CD14-positive monocyte (primary cell): Measurements from ENCODE around the gene UPP1. TPM values are rescaled to one million over a fixed set of nuclear protein-coding genes. Genes with fewer than 3 reads are reported as not detected.

Source experiments
- DNase-seq, 3 donors: peaks; one replicate each; pipeline ENCODE4 v3.0.0-alpha.2; 2011 to 2022
- H2AFZ ChIP-seq: 2 replicates; pipeline ENCODE4 v1.6.0; 2012; ENCODE audit warnings: mild to moderate bottlenecking, low read depth, low read length, inconsistent platforms; ENCODE audit not compliant: insufficient read depth, poor library complexity, severe bottlenecking
- H3K27ac ChIP-seq, 2 donors: 1 replicate in 1 of 2; 2 replicates in 1 of 2; pipeline ENCODE4 v1.5.1; 2012 to 2013; ENCODE audit warnings: low read length in 2 of 2, control low read depth in 1 of 2, inconsistent platforms in 1 of 2, low read depth in 1 of 2, mild to moderate bottlenecking in 1 of 2
- H3K27me3 ChIP-seq, 2 donors: one replicate each; pipeline versions ENCODE4 v1.6.0 to v1.6.1; 2011 to 2013; ENCODE audit warnings: low read length in 2 of 2; ENCODE audit not compliant: control insufficient read depth in 2 of 2, insufficient read depth in 2 of 2
- H3K36me3 ChIP-seq, 2 donors: replicated peaks in 1 of 2; 1 replicate in 1 of 2; 2 replicates in 1 of 2; pipeline versions ENCODE4 v1.5.1 to v1.6.1; 2012 to 2013; ENCODE audit warnings: low read length in 2 of 2, control low read depth in 1 of 2, inconsistent platforms in 1 of 2, mild to moderate bottlenecking in 1 of 2; ENCODE audit not compliant: insufficient read depth in 2 of 2, control insufficient read depth in 1 of 2
- H3K4me1 ChIP-seq, 2 donors: 1 replicate in 1 of 2; 2 replicates in 1 of 2; pipeline versions ENCODE4 v1.5.1 to v1.6.1; 2012 to 2013; ENCODE audit warnings: low read length in 2 of 2, control low read depth in 1 of 2, inconsistent platforms in 1 of 2, mild to moderate bottlenecking in 1 of 2, moderate library complexity in 1 of 2; ENCODE audit not compliant: insufficient read depth in 2 of 2, control insufficient read depth in 1 of 2
- H3K4me2 ChIP-seq: replicated peaks from 2 replicates; pipeline ENCODE3; 2012; ENCODE audit warnings: low read length, moderate library complexity, mild to moderate bottlenecking; ENCODE audit not compliant: poor library complexity, severe bottlenecking; ENCODE audit errors: extremely low read depth
- H3K4me3 ChIP-seq, 3 experiments: fragments of 200-600 bp in 1 of 3; sonication (generic) in 1 of 3; replicated peaks in 1 of 3; 1 replicate in 2 of 3; 2 replicates in 1 of 3; pipeline ENCODE4 v1.5.1; 2011 to 2013; ENCODE audit warnings: low read length in 3 of 3, mild to moderate bottlenecking in 3 of 3, control low read depth in 2 of 3, low read depth in 2 of 3, inconsistent platforms in 1 of 3, moderate library complexity in 1 of 3
- H3K79me2 ChIP-seq: 2 replicates; pipeline ENCODE4 v1.6.0; 2012; ENCODE audit warnings: mild to moderate bottlenecking, control low read depth, inconsistent platforms, low read length, moderate library complexity; ENCODE audit not compliant: insufficient read depth
- H3K9ac ChIP-seq: 2 replicates; pipeline ENCODE4 v1.6.0; 2017; ENCODE audit warnings: low read length, mild to moderate bottlenecking; ENCODE audit not compliant: insufficient read depth, poor library complexity, severe bottlenecking
- H3K9me3 ChIP-seq, 2 donors: replicated peaks in 1 of 2; 1 replicate in 1 of 2; 2 replicates in 1 of 2; pipeline versions ENCODE4 v1.5.1 to v1.6.1; 2012 to 2013; ENCODE audit warnings: low read length in 2 of 2, control low read depth in 1 of 2; ENCODE audit not compliant: control insufficient read depth in 1 of 2, insufficient read depth in 1 of 2
- H4K20me1 ChIP-seq: 2 replicates; pipeline ENCODE4 v1.6.0; 2012; ENCODE audit warnings: mild to moderate bottlenecking, low read length, control low read depth, moderate library complexity; ENCODE audit not compliant: insufficient read depth
- H3K27ac Mint-ChIP-seq, 7 donors: one replicate each; pipeline ENCODE4 v1.8.0; 2020; ENCODE audit warnings: mild to moderate bottlenecking in 7 of 7, mixed read lengths in 7 of 7, moderate library complexity in 6 of 7, inconsistent platforms in 2 of 7
- H3K27me3 Mint-ChIP-seq, 3 donors: one replicate each; pipeline ENCODE4 v1.8.0; 2021 to 2022; ENCODE audit warnings: low read depth in 3 of 3, mild to moderate bottlenecking in 3 of 3, mixed read lengths in 3 of 3, moderate library complexity in 3 of 3, inconsistent platforms in 1 of 3
- H3K36me3 Mint-ChIP-seq, 2 donors: one replicate each; pipeline ENCODE4 v1.8.0; 2020; ENCODE audit warnings: mixed read lengths in 2 of 2, inconsistent platforms in 1 of 2, mild to moderate bottlenecking in 1 of 2
- H3K4me1 Mint-ChIP-seq: one replicate; pipeline ENCODE4 v1.8.0; 2020; ENCODE audit warnings: mild to moderate bottlenecking, mixed read lengths
- H3K4me3 Mint-ChIP-seq, 2 donors: one replicate each; pipeline ENCODE4 v1.8.0; 2020; ENCODE audit warnings: mild to moderate bottlenecking in 2 of 2, mixed read lengths in 2 of 2, moderate library complexity in 1 of 2
- H3K9me3 Mint-ChIP-seq, 7 donors: one replicate each; pipeline ENCODE4 v1.8.0; 2020 to 2022; ENCODE audit warnings: mixed read lengths in 7 of 7, mild to moderate bottlenecking in 6 of 7, moderate library complexity in 6 of 7, inconsistent platforms in 2 of 7
- WGBS: methylation state at CpG from one replicate; pipeline ENCODE4 v1.1.5; 2013; ENCODE audit warnings: missing lambda C conversion rate; ENCODE audit not compliant: insufficient coverage; 5-methylcytosine and 5-hydroxymethylcytosine counted together
- intact Hi-C, 2 donors: fragments of 100-400 bp; cut with micrococcal nuclease; formaldehyde crosslinking; loops; one replicate each; pipeline versions ENCODE4 v1.15.0 to v1.15.1; 2023
- polyA plus RNA-seq, 3 donors: library from polyadenylated mRNA; depleted of rRNA in 1 of 3; unstranded in 2 of 3; stranded (reverse) in 1 of 3; fragments of 300-500 nt in 2 of 3; fragments of >200 nt in 1 of 3; fragmentation: Illumina TruSeq in 2 of 3; gene quantifications; 1 replicate in 2 of 3; 2 replicates in 1 of 3; pipeline ENCODE4 v1.2.3, GENCODE V29; 2012 to 2021
- TF ChIP-seq, protein P1 (sequence below): fragments of 200-600 bp; IDR thresholded peaks from one replicate; pipeline ENCODE4 v1.8.0; 2022; ENCODE audit warnings: antibody characterized with exemption, mild to moderate bottlenecking

Gene UPP1
- polyA plus RNA-seq, 3 donors, result 109 to 212 (median 129) TPM

DNA sequence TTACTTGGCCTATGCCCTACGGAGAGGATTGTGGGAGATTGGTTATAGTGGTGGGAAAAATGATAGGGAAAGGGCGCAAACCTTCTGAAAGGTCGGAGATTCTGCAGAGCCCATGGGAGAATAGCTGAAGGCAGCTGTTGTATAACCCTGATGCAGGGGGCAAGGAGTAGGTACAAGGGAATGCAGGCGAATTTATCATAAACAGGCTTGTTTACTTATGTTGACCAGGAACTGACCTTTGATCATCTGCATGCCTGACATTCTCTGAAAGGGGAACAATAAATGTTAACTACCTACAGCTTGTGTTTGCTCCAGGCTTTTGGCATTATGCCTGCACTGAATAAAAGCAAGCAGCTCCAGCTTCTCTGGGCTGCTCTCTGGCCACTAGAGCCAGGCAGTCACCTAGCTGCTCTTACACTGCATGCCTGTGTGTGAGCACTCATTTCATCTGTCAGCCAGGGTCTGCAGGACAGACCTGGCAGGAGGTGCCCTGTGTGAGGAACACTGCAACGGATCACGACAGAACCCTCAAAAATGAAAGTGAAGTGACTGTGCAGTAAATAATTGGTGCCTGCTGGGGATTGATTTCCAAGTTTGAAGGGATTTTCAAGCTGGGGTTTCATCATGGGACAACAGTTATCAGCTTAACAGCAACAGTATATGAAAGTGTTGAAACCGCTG lies 51.1 kb downstream of the UPP1 start:
- DNase-seq, result no peak
- TF ChIP-seq, protein P1, sequence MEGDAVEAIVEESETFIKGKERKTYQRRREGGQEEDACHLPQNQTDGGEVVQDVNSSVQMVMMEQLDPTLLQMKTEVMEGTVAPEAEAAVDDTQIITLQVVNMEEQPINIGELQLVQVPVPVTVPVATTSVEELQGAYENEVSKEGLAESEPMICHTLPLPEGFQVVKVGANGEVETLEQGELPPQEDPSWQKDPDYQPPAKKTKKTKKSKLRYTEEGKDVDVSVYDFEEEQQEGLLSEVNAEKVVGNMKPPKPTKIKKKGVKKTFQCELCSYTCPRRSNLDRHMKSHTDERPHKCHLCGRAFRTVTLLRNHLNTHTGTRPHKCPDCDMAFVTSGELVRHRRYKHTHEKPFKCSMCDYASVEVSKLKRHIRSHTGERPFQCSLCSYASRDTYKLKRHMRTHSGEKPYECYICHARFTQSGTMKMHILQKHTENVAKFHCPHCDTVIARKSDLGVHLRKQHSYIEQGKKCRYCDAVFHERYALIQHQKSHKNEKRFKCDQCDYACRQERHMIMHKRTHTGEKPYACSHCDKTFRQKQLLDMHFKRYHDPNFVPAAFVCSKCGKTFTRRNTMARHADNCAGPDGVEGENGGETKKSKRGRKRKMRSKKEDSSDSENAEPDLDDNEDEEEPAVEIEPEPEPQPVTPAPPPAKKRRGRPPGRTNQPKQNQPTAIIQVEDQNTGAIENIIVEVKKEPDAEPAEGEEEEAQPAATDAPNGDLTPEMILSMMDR, result no peak
- Mint-ChIP-seq H3K4me3 (peak overlapping the region; percentile 76 to 89), H3K4me1 (peaks cover 18% of the 10 kb centered on the region), H3K36me3 (no peaks in the 10 kb centered on the region), H3K9me3 (peaks cover 0 to 7% (median 1%) of the 10 kb centered on the region in 7 donors), H3K27me3 (no peaks in the 10 kb centered on the region), H3K27ac (peak overlapping the region in 1 of 7 donors; percentile 48)
- no peaks in the 10 kb centered on the region for H3K9me3 ChIP-seq
- H3K27me3 ChIP-seq, result no peaks in the 10 kb centered on the region
- no peaks in the 10 kb centered on the region for H3K79me2 ChIP-seq
- H3K36me3 ChIP-seq, result no peaks in the 10 kb centered on the region
- H2AFZ ChIP-seq, result peak overlapping the region; percentile 79
- H3K4me2 ChIP-seq, result peak overlapping the region; percentile 57
- no peaks in the 10 kb centered on the region for H4K20me1 ChIP-seq
- peaks cover 0 to 8% of the 10 kb centered on the region in 2 donors for H3K4me1 ChIP-seq
- H3K9ac ChIP-seq, result peak overlapping the region; percentile 22
- peak overlapping the region in 1 of 2 donors; percentile 36 for H3K27ac ChIP-seq
- peak overlapping the region in 2 of 3 experiments; percentile 45 to 64 for H3K4me3 ChIP-seq
- WGBS, result 60% methylated on average over 6 of the region's 7 CpGs
- intact Hi-C loops, result no loop called here

DNA sequence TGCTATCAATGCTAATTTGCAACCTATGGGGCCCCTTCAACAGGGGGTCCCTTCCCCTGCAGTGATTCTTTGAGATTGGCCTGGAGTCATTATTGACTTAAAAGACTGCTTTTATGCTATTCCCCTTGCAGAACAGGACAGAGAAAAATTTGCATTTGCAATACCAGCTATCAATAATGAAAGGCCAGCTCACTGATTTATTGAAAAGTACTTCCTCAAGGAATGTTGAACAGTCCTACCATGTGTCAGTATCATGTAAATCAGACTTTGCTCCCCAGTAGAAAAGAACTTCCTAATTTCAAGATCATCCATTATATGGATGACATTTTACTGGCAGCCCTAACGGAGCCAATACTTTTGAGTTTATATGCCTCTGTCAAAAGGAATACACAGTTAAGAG lies 52.5 kb downstream of the UPP1 start:
- Mint-ChIP-seq H3K9me3 (peaks cover 0 to 5% (median 0%) of the 10 kb centered on the region in 7 donors), H3K27me3 (no peaks in the 10 kb centered on the region), H3K4me1 (peaks cover 18% of the 10 kb centered on the region), H3K36me3 (no peaks in the 10 kb centered on the region), H3K4me3 (no peak overlapping the region), H3K27ac (no peak overlapping the region)
- H3K4me2 ChIP-seq, result no peak overlapping the region
- H3K4me1 ChIP-seq, result peaks cover 0 to 8% of the 10 kb centered on the region in 2 donors
- WGBS, result no CpG with 5 or more reads among the region's 1 CpG
- intact Hi-C loops, result no loop called here
- H3K9ac ChIP-seq, result no peak overlapping the region
- H3K4me3 ChIP-seq, result no peak overlapping the region
- no peaks in the 10 kb centered on the region for H3K27me3 ChIP-seq
- no peak for DNase-seq
- H3K27ac ChIP-seq, result no peak overlapping the region
- H3K36me3 ChIP-seq, result no peaks in the 10 kb centered on the region
- TF ChIP-seq, protein P1, result no peak
- H3K79me2 ChIP-seq, result no peaks in the 10 kb centered on the region
- no peaks in the 10 kb centered on the region for H3K9me3 ChIP-seq
- H4K20me1 ChIP-seq, result no peaks in the 10 kb centered on the region
- no peak overlapping the region for H2AFZ ChIP-seq
